Skeletal muscle satellite cell (primary cell): ENCODE data around the gene CEP44. TPM values are rescaled to one million over a fixed set of nuclear protein-coding genes. Genes with fewer than 3 reads are reported as not detected.

Experiments
- H3K27me3 ChIP-seq: 2 replicates; pipeline ENCODE4 v1.7.0; 2013; ENCODE audit warnings: low read length; ENCODE audit not compliant: control insufficient read depth, insufficient read depth
- H3K36me3 ChIP-seq: 2 replicates; pipeline ENCODE4 v1.7.0; 2013; ENCODE audit warnings: mild to moderate bottlenecking, control low read depth, low read length; ENCODE audit not compliant: insufficient read depth
- H3K4me1 ChIP-seq: 2 replicates; pipeline ENCODE4 v1.7.0; 2013; ENCODE audit warnings: low read length; ENCODE audit not compliant: control insufficient read depth, insufficient read depth
- H3K4me2 ChIP-seq: 2 replicates; pipeline ENCODE4 v1.7.0; 2013; ENCODE audit warnings: mild to moderate bottlenecking, low read length
- H3K4me3 ChIP-seq: 2 replicates; pipeline ENCODE4 v1.7.0; 2013; ENCODE audit warnings: low read length
- H3K9ac ChIP-seq: 2 replicates; pipeline ENCODE4 v1.7.0; 2013; ENCODE audit warnings: mild to moderate bottlenecking, low read depth, low read length, moderate library complexity
- H3K9me3 ChIP-seq: replicated peaks from 2 replicates; pipeline ENCODE4 v1.7.0; 2013; ENCODE audit warnings: mild to moderate bottlenecking, control low read depth, low read length
- total RNA-seq: library from RNA; depleted of rRNA; stranded (reverse); fragments of >200 nt; gene quantifications from 2 replicates; pipeline ENCODE4 v1.2.3, GENCODE V29; 2012; rRNA removed

Gene CEP44, protein sequence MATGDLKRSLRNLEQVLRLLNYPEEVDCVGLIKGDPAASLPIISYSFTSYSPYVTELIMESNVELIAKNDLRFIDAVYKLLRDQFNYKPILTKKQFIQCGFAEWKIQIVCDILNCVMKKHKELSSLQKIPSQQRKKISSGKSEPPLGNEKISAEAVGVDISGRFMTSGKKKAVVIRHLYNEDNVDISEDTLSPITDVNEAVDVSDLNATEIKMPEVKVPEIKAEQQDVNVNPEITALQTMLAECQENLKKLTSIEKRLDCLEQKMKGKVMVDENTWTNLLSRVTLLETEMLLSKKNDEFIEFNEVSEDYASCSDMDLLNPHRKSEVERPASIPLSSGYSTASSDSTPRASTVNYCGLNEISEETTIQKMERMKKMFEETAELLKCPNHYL
- 14.0 and 17.5 TPM in 2 replicates for total RNA-seq

DNA sequence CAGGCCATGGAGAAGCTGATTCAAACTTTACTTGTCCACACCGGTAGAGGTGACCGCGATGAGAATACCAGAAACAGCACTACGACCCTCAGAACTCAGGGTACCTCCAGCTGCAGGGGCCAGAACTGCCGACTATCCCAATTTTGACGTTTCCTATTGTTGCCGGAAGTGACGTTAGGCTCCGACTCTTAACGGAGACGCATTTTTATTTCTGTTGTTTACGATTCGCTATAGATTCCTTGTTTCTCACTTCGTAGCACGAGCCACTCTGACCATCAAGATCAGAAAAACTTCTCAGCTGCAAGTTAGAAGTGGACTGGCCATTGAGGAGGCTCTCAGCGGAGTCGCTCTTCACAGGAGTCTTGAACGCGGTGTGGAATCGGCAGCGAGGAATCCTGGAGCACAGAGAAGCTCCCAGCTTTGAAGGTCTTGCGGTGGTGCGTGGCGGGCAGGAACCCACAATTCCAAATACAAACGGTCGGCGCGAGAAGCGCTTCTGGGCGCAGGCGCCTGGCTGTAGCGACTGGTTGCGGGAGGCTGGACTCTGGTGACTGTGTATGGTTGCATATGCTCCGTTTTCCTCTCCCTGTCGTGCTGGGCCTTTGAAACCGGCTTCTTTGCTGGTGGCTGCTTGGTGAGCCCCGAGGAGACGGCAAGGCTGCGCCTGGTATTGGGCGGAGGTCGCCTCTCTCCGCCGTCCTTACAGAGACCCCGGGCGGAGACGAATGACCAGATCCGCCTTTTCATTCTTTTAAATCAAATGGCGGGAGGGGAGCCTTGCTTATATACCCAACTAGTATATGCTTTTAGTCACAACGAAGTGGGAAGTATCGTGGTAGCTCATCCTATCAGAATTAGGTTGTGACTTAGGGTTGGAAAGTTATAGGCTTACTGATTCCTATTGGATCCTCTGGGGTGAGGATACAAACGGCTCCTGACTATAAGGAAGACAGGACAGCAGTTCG, at the start of gene CEP44, which contains the start of gene FBXO8:
CEP44 (plus strand) TSS at position 405 of the 965 bp plus-strand sequence. CDS start 15,211 bp downstream, outside the sequence.
FBXO8 (minus strand) TSS at position 161 of the 965 bp plus-strand sequence. CDS start 20,575 bp downstream, outside the sequence.
- peak within 1 kb of the TSS; percentile 98 for H3K9ac ChIP-seq
- H3K36me3 ChIP-seq = no peaks in the 10 kb centered on the region
- no peaks in the 10 kb centered on the region for H3K9me3 ChIP-seq
- H3K4me1 ChIP-seq = peaks cover 17% of the 10 kb centered on the region
- no peaks in the 10 kb centered on the region for H3K27me3 ChIP-seq
- peak within 1 kb of the TSS; percentile 90 for H3K4me2 ChIP-seq
- H3K4me3 ChIP-seq = peak within 1 kb of the TSS; percentile 79

DNA sequence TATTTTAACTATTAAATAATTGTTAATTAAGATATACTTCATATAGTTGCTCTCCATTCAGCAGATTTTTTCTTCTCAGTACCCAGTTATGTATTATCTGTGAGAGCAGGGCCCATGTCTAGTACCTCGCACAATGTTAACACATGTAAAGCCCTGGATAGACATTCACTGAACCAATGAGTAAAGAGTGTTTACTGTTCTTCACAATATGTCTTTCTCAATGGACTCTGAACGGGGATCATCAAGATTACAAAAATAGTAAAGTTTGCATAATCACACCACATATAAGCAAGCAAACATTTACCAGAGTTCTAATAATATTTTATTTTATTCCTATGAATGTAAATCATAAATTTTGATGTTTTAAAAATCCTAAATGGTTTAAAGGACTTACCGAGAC, 47.4 kb upstream of the CEP44 start:
- Histone ChIP-seq H3K9me3 (no peaks in the 10 kb centered on the region), H3K4me3 (no peak overlapping the region), H3K27me3 (no peaks in the 10 kb centered on the region)

DNA sequence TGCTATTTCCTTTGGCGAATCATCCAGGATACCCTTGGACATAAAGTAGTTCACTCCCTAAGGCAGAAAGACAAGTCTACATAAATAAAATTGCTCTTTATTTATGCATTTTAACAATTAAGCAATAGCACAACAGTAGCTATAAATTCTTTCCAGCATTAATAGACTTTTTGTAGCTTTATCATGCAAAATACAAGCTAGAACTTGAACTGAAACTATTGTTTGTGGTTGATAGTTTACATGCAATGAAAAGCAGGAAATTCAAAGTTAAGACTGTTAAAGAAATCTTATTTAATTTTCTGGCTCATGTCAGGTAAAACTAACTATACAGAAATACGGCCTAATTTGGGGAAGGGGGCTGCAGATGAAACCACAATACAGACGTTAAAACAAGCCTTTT, 42.5 kb upstream of the CEP44 start:
- no peak overlapping the region for H3K4me2 ChIP-seq
- peaks cover 4% of the 10 kb centered on the region for H3K36me3 ChIP-seq
- no peaks in the 10 kb centered on the region for H3K9me3 ChIP-seq
- no peak overlapping the region for H3K4me3 ChIP-seq
- peaks cover 6% of the 10 kb centered on the region for H3K4me1 ChIP-seq
- no peak overlapping the region for H3K9ac ChIP-seq
- no peaks in the 10 kb centered on the region for H3K27me3 ChIP-seq

More for the DNA sequence above, 47.4 kb upstream of the CEP44 start:
- Histone ChIP-seq H3K36me3 (peaks cover 4% of the 10 kb centered on the region), H3K4me2 (no peak overlapping the region), H3K4me1 (no peaks in the 10 kb centered on the region), H3K9ac (no peak overlapping the region)

DNA sequence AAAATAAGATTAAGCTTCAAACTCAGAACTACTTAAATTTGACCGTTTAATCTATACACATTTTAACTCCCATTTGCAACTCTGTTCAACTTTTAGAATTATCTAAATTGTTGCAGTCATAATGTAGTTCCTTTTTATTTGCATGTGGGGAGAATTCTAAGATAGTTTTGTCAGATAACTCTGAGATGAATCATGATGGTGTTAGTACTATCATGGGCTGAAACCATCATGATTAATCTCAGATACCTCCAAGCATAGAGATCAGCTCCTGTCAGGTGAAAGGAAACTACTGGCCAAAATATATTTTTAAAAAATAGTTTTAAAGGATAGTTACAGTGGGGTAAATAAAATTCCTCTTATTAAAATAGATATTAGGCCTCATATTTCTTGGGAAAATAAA, 39.3 kb upstream of the CEP44 start:
- H3K4me2 ChIP-seq = no peak overlapping the region
- H3K4me1 ChIP-seq = peaks cover 6% of the 10 kb centered on the region
- no peaks in the 10 kb centered on the region for H3K36me3 ChIP-seq

DNA sequence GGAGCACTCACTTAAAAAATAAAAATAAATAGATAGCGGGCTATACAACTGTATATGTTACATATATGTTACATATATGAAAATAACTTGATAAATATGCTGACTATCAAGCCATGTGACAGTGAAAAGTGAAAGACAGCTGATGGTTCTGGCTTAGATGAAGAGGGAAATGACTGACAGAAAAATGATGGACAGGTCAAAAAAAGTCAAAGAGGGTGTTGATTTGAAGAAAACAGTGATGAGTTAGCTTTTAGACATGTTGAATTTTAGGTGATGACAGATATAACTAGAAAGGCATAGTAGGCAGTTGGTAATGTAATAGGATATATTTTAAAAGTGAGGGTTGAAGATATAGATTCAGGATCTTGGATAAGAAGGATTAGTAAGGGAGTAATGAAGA, 38.0 kb upstream of the CEP44 start:
- H3K4me1 ChIP-seq = peaks cover 6% of the 10 kb centered on the region
- no peaks in the 10 kb centered on the region for H3K9me3 ChIP-seq
- no peak overlapping the region for H3K4me3 ChIP-seq
- no peaks in the 10 kb centered on the region for H3K27me3 ChIP-seq
- no peak overlapping the region for H3K4me2 ChIP-seq
- H3K9ac ChIP-seq = no peak overlapping the region
- H3K36me3 ChIP-seq = no peaks in the 10 kb centered on the region

More for the DNA sequence above, 39.3 kb upstream of the CEP44 start:
- Histone ChIP-seq H3K4me3 (no peak overlapping the region), H3K9ac (no peak overlapping the region), H3K9me3 (no peaks in the 10 kb centered on the region), H3K27me3 (no peaks in the 10 kb centered on the region)

DNA sequence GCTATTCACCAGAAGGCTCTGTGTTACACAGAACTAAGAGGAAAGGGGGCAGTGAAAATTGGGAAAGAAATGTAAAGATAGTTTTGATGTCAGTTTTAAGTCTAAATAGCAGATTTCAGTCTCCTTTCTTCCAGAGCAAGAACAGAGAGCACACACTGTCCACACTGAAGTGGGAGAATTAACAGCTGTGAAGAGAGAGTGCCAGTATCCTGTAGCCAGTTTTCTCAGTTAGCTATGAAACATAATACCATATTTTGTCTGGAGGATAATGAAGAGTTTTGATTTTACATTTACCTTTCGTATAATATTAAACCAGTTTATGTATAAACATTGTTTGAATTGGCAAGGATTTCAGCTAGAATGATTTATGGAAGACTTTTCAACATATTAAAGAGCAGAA, 35.3 kb upstream of the CEP44 start:
- Histone ChIP-seq H3K4me3 (no peak overlapping the region), H3K27me3 (no peaks in the 10 kb centered on the region), H3K9me3 (no peaks in the 10 kb centered on the region), H3K36me3 (no peaks in the 10 kb centered on the region), H3K4me2 (no peak overlapping the region), H3K9ac (no peak overlapping the region), H3K4me1 (peaks cover 6% of the 10 kb centered on the region)

DNA sequence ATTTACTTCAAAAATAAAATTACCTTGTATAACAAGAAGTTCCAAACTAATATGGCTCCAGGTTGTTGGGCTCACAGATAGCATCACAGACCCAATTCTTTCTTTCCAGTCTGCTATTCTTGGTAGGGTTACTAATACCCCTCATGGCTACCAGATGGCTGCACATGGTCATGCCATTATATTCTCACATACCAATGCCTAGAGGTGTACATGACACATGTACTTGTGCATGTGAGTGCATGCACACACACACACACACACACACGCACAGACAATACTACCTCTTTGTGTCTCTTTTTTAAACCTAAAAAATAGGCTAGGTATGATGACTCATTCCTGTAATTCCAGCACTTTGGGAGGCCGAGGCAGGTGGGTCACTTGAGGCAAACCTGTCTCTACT, 31.3 kb upstream of the CEP44 start:
- Histone ChIP-seq H3K9ac (no peak overlapping the region), H3K36me3 (no peaks in the 10 kb centered on the region), H3K9me3 (no peaks in the 10 kb centered on the region), H3K4me2 (no peak overlapping the region), H3K4me3 (no peak overlapping the region), H3K27me3 (no peaks in the 10 kb centered on the region), H3K4me1 (peaks cover 17% of the 10 kb centered on the region)

DNA sequence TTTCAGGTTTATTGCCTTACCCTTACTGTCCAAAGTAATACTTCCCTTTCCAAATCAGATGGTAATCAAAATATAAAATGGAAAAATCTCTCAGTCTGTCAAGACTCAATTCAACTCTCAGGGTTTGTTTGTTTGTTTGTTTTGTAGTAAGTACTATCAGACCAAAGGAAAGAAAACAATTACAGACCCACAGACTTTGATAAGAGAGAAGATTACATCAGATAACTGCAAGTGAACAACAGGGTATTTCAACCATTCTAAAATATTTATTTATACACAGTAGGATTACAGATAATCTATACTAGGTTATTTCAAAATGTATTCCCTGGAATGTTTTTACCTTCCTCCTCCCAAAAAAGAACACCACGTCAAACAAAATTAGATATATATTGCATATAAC, 29.1 kb upstream of the CEP44 start:
- Histone ChIP-seq H3K27me3 (no peaks in the 10 kb centered on the region), H3K4me1 (peaks cover 17% of the 10 kb centered on the region), H3K4me2 (no peak overlapping the region), H3K9me3 (no peaks in the 10 kb centered on the region), H3K36me3 (no peaks in the 10 kb centered on the region), H3K4me3 (no peak overlapping the region), H3K9ac (no peak overlapping the region)

DNA sequence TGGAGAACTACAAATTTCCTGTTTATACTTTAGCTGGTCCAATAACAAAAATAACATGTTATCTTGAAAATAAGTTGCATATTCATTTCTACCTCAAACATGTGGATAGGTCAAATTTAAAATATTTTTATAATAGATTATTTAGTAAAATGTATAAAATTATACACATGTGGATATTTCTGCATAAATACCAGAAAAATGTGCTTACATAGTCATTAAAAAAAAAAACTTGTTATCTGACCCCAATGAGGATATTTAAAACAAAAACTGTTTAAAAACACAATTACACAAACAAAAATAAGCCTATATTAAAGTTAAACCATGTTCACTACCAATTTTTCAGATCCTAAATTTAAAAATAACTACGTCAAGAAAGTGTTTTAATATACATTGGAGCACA, 28.3 kb upstream of the CEP44 start:
- no peak overlapping the region for H3K4me3 ChIP-seq

DNA sequence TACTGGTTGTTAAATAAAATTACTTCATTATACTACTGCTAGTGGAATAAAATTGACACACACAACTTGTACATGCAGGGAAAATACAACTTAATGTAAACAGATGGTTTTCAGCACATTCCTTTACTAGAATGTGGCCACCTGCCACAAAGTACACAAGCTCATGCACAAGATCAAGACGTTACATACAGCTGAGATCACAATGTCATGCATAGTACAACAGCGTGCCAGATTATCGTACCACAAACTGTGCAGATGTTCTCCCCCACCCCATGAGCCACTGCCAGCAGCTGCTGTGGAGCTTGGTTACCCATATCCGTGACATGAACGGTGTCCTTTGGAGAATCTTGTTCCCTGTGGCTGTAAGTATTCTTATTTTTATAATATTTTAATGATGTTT, 27.9 kb upstream of the CEP44 start:
- Histone ChIP-seq H3K9me3 (no peaks in the 10 kb centered on the region), H3K4me2 (peak overlapping the region; percentile 29), H3K9ac (no peak overlapping the region), H3K4me3 (no peak overlapping the region), H3K4me1 (peaks cover 17% of the 10 kb centered on the region), H3K27me3 (no peaks in the 10 kb centered on the region), H3K36me3 (no peaks in the 10 kb centered on the region)

More for the DNA sequence above, 28.3 kb upstream of the CEP44 start:
- Histone ChIP-seq H3K36me3 (no peaks in the 10 kb centered on the region), H3K4me2 (peak overlapping the region; percentile 29), H3K9me3 (no peaks in the 10 kb centered on the region), H3K4me1 (peaks cover 17% of the 10 kb centered on the region), H3K27me3 (no peaks in the 10 kb centered on the region), H3K9ac (no peak overlapping the region)

DNA sequence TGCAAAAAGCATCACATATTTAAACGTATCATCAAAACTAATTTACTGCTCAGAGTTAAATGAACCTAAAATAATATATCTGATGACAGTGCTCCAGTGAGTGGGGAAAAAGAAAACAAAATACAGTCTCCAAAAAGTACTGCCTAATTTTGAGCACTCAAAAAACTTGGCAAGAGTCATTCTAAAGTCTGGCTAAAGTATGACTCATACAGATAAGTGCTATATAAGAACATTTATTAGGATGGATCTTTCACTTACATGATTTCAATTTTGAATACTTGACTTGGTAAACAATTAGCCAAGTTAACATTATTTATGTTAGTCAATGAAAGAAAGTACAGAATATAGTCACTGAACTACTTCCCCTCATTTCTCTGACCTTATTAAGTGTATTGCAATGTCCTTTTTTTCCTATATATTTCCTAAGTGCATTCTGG, 27.4 kb upstream of the CEP44 start:
- H3K36me3 ChIP-seq = no peaks in the 10 kb centered on the region
- no peaks in the 10 kb centered on the region for H3K27me3 ChIP-seq
- no peak overlapping the region for H3K4me3 ChIP-seq
- H3K4me1 ChIP-seq = peaks cover 17% of the 10 kb centered on the region
- H3K9ac ChIP-seq = no peak overlapping the region
- H3K9me3 ChIP-seq = no peaks in the 10 kb centered on the region
- H3K4me2 ChIP-seq = peak overlapping the region; percentile 29
